Liver (tissue), 9 donors: ENCODE measurements around the gene FKRP. TPM values are rescaled to one million over a fixed set of nuclear protein-coding genes. Genes with fewer than 3 reads are reported as not detected.

Experiments
- DNase-seq: peaks from one replicate; pipeline ENCODE4 v3.0.0-alpha.2; 2017; ENCODE audit warnings: low spot score
- H3K27ac ChIP-seq, 2 donors: one replicate each; pipeline ENCODE4 v1.7.0; 2013; ENCODE audit warnings: inconsistent platforms in 2 of 2, low read length in 2 of 2, control low read depth in 1 of 2, low read depth in 1 of 2, mild to moderate bottlenecking in 1 of 2
- H3K27me3 ChIP-seq, 4 donors: one replicate each; pipeline versions ENCODE4 v1.6.1 to v1.7.0; 2013; ENCODE audit warnings: low read length in 3 of 4, inconsistent platforms in 1 of 4, mild to moderate bottlenecking in 1 of 4, moderate library complexity in 1 of 4; ENCODE audit not compliant: control insufficient read depth in 4 of 4, insufficient read depth in 4 of 4
- H3K36me3 ChIP-seq, 4 donors: one replicate each; pipeline versions ENCODE4 v1.6.1 to v1.7.0; 2013; ENCODE audit warnings: low read length in 3 of 4, mild to moderate bottlenecking in 3 of 4, low read depth in 1 of 4, moderate library complexity in 1 of 4; ENCODE audit not compliant: control insufficient read depth in 4 of 4, insufficient read depth in 3 of 4
- H3K4me1 ChIP-seq, 4 donors: one replicate each; pipeline versions ENCODE4 v1.6.1 to v1.7.0; 2013; ENCODE audit warnings: low read length in 3 of 4, mild to moderate bottlenecking in 3 of 4, moderate library complexity in 1 of 4; ENCODE audit not compliant: control insufficient read depth in 4 of 4, insufficient read depth in 4 of 4
- H3K4me3 ChIP-seq, 3 donors: one replicate each; pipeline versions ENCODE4 v1.6.1 to v1.7.0; 2013; ENCODE audit warnings: low read length in 3 of 3, control low read depth in 1 of 3, low read depth in 1 of 3, mild to moderate bottlenecking in 1 of 3
- H3K9ac ChIP-seq, 2 donors: one replicate each; pipeline ENCODE4 v1.7.0; 2013; ENCODE audit warnings: low read length in 2 of 2, mild to moderate bottlenecking in 2 of 2, moderate library complexity in 2 of 2, control low read depth in 1 of 2, low read depth in 1 of 2
- H3K9me3 ChIP-seq, 4 donors: one replicate each; pipeline versions ENCODE4 v1.6.1 to v1.7.0; 2013; ENCODE audit warnings: low read length in 3 of 4; ENCODE audit not compliant: control insufficient read depth in 4 of 4
- EGR1 ChIP-seq, 2 donors: IDR thresholded peaks; 2 replicates each; pipeline ENCODE4 v1.6.1; 2016 to 2018; ENCODE audit warnings: antibody characterized with exemption in 2 of 2, low read depth in 2 of 2
- FOXA1 ChIP-seq: IDR thresholded peaks from 2 replicates; pipeline ENCODE4 v1.6.1; 2016; ENCODE audit warnings: antibody characterized with exemption
- FOXA2 ChIP-seq: IDR thresholded peaks from 2 replicates; pipeline ENCODE4 v1.6.1; 2016; ENCODE audit warnings: antibody characterized with exemption
- GABPA ChIP-seq, 2 donors: IDR thresholded peaks in 1 of 2; conservative IDR thresholded peaks in 1 of 2; 2 replicates each; pipeline ENCODE4 v1.6.1; 2016; ENCODE audit warnings: antibody characterized with exemption in 2 of 2, mild to moderate bottlenecking in 1 of 2, moderate library complexity in 1 of 2
- HNF4A ChIP-seq, 2 donors: conservative IDR thresholded peaks; 2 replicates each; pipeline ENCODE4 v1.6.1; 2016; ENCODE audit warnings: antibody characterized with exemption in 2 of 2, mild to moderate bottlenecking in 2 of 2
- HNF4G ChIP-seq: IDR thresholded peaks from 2 replicates; pipeline ENCODE4 v1.6.1; 2016; ENCODE audit warnings: antibody characterized with exemption
- JUND ChIP-seq, 2 donors: IDR thresholded peaks; 2 replicates each; pipeline ENCODE4 v1.6.1; 2016; ENCODE audit warnings: antibody characterized with exemption in 2 of 2
- NR2F2 ChIP-seq: IDR thresholded peaks from 2 replicates; pipeline ENCODE4 v1.6.1; 2016; ENCODE audit warnings: antibody characterized with exemption
- RAD21 ChIP-seq, 2 donors: IDR thresholded peaks; 2 replicates each; pipeline ENCODE4 v1.6.1; 2016; ENCODE audit warnings: antibody characterized with exemption in 2 of 2, mild to moderate bottlenecking in 2 of 2
- RXRA ChIP-seq, 2 donors: IDR thresholded peaks; 2 replicates each; pipeline ENCODE4 v1.6.1; 2017 to 2018; ENCODE audit warnings: antibody characterized with exemption in 2 of 2, mild to moderate bottlenecking in 1 of 2
- SP1 ChIP-seq: IDR thresholded peaks from 2 replicates; pipeline ENCODE4 v1.6.1; 2018; ENCODE audit warnings: antibody characterized with exemption, mild to moderate bottlenecking
- TAF1 ChIP-seq: conservative IDR thresholded peaks from 2 replicates; pipeline ENCODE4 v1.6.1; 2016; ENCODE audit warnings: antibody characterized with exemption, mild to moderate bottlenecking
- YY1 ChIP-seq: IDR thresholded peaks from 2 replicates; pipeline ENCODE4 v1.6.1; 2016; ENCODE audit warnings: antibody characterized with exemption, mild to moderate bottlenecking
- WGBS: extraction: QIAGEN DNeasy Blood & Tissue Kit; methylation state at CpG from one replicate; pipeline ENCODE4 v1.1.7; 2013; 5-methylcytosine and 5-hydroxymethylcytosine counted together
- polyA plus RNA-seq, 2 donors: library from polyadenylated mRNA; stranded (reverse) in 1 of 2; unstranded in 1 of 2; fragments of 200-250 nt in 1 of 2; fragments of >200 nt in 1 of 2; fragmentation: Nextera tagmentation in 1 of 2; extraction: Ambion mirVana in 1 of 2; gene quantifications; one replicate each; pipeline versions ENCODE4 v1.2.1 to v1.2.3, GENCODE V29; 2013 to 2015
- total RNA-seq, 2 donors: library from RNA; depleted of rRNA; stranded (reverse); fragments of >200 nt; gene quantifications; one replicate each; pipeline ENCODE4 v1.2.3, GENCODE V29; 2014
- TF ChIP-seq, protein P1 (sequence below): IDR thresholded peaks from 2 replicates; pipeline ENCODE4 v1.6.1; 2016; ENCODE audit warnings: antibody characterized with exemption
- TF ChIP-seq, protein P2 (sequence below): fragments of 150-350 bp; IDR thresholded peaks from 2 replicates; pipeline ENCODE4 v1.5.1; 2017; ENCODE audit warnings: improper control_type of control experiment, low read depth, low read length; ENCODE audit not compliant: missing input control
- TF ChIP-seq, protein P3 (sequence below): IDR thresholded peaks from 2 replicates; pipeline ENCODE4 v1.6.1; 2016; ENCODE audit warnings: antibody characterized with exemption
- TF ChIP-seq, protein P4 (sequence below): IDR thresholded peaks from 2 replicates; pipeline ENCODE4 v1.6.1; 2016; ENCODE audit warnings: antibody characterized with exemption, mild to moderate bottlenecking
- donor health status: healthy.
- donor health status: healthy.
- donor health status: healthy.
- donor health status: healthy.
- donor health status: healthy.

Gene FKRP
- total and polyA plus RNA-seq, 4 donors, result 2.5 to 11.1 (median 8.1) TPM

DNA sequence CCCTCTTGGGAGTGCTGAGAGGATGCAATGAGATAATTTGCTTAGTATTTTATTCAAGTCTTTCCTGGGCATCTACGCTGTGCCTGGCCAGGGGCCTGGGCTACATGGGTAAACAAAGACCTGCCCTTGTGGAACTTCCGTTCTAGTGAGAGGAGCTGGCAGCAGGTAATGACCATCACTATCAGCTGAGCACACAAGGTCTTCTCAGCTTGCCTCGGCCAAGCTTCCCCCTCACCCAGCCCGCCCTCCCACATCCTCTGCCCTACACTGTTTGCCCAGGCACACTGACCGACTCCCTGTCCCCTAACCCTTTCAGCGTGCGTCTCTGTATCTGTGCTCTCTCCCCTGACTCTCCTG lies 8.6 kb upstream of the FKRP start:
- no peak for TF ChIP-seq HNF4G
- TF ChIP-seq YY1, result no peak
- TF ChIP-seq EGR1 (IDR thresholded peaks at IDR 0.05; ENCODE audit: low read depth in 2 of 2), result no peak
- TF ChIP-seq RXRA (IDR thresholded peaks at IDR 0.05), result no peak
- TF ChIP-seq, protein P1, sequence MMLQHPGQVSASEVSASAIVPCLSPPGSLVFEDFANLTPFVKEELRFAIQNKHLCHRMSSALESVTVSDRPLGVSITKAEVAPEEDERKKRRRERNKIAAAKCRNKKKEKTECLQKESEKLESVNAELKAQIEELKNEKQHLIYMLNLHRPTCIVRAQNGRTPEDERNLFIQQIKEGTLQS, result no peak
- TF ChIP-seq RAD21 (IDR thresholded peaks at IDR 0.05), result no peak
- no peak for TF ChIP-seq HNF4A (conservative IDR thresholded peaks at IDR 0.05)
- TF ChIP-seq SP1, result no peak
- no peak for TF ChIP-seq NR2F2
- TF ChIP-seq, protein P2, sequence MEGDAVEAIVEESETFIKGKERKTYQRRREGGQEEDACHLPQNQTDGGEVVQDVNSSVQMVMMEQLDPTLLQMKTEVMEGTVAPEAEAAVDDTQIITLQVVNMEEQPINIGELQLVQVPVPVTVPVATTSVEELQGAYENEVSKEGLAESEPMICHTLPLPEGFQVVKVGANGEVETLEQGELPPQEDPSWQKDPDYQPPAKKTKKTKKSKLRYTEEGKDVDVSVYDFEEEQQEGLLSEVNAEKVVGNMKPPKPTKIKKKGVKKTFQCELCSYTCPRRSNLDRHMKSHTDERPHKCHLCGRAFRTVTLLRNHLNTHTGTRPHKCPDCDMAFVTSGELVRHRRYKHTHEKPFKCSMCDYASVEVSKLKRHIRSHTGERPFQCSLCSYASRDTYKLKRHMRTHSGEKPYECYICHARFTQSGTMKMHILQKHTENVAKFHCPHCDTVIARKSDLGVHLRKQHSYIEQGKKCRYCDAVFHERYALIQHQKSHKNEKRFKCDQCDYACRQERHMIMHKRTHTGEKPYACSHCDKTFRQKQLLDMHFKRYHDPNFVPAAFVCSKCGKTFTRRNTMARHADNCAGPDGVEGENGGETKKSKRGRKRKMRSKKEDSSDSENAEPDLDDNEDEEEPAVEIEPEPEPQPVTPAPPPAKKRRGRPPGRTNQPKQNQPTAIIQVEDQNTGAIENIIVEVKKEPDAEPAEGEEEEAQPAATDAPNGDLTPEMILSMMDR, result no peak
- WGBS, result 48% methylated on average over 7 of the region's 7 CpGs
- no peak overlapping the region for H3K9ac ChIP-seq
- H3K27me3 ChIP-seq, result no peaks in the 10 kb centered on the region
- DNase-seq, result no peak
- peaks cover 2 to 17% (median 15%) of the 10 kb centered on the region in 4 donors for H3K36me3 ChIP-seq
- H3K4me3 ChIP-seq, result no peak overlapping the region
- peaks cover 0 to 37% (median 21%) of the 10 kb centered on the region in 4 donors for H3K4me1 ChIP-seq
- no peaks in the 10 kb centered on the region for H3K9me3 ChIP-seq
- H3K27ac ChIP-seq, result no peak overlapping the region

DNA sequence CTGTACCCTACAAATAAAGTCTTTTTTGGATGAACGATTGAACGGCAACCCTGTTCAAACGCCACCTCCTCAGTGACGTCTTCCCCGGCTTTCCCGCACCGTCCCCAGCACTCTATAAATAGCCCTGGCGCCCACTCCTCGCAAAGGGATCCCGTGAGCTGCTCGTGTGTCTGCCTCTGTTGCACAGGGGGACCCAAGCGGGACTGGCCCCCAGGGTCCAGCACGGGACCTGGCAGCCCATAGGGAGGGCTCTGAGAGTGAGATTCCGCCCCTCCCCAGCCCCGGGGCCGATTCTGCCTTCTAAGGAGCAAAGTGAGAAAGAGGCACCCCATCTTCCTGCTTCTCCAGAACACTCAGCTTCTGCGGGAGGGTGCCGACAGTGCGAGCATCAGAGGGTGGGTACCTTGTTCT lies 8.1 kb upstream of the FKRP start:
- peaks cover 2 to 13% (median 11%) of the 10 kb centered on the region in 4 donors for H3K36me3 ChIP-seq

More for the DNA sequence above, 8.1 kb upstream of the FKRP start:
- Histone ChIP-seq H3K27me3 (no peaks in the 10 kb centered on the region), H3K9me3 (no peaks in the 10 kb centered on the region), H3K9ac (no peak overlapping the region), H3K4me3 (no peak overlapping the region), H3K27ac (no peak overlapping the region), H3K4me1 (peaks cover 2 to 38% (median 20%) of the 10 kb centered on the region in 4 donors)
- WGBS, result 89% methylated on average over 19 of the region's 19 CpGs
- no peak for TF ChIP-seq YY1
- TF ChIP-seq, protein P1, result no peak
- no peak for TF ChIP-seq NR2F2
- no peak for TF ChIP-seq EGR1 (IDR thresholded peaks at IDR 0.05; ENCODE audit: low read depth in 2 of 2)
- TF ChIP-seq, protein P3, sequence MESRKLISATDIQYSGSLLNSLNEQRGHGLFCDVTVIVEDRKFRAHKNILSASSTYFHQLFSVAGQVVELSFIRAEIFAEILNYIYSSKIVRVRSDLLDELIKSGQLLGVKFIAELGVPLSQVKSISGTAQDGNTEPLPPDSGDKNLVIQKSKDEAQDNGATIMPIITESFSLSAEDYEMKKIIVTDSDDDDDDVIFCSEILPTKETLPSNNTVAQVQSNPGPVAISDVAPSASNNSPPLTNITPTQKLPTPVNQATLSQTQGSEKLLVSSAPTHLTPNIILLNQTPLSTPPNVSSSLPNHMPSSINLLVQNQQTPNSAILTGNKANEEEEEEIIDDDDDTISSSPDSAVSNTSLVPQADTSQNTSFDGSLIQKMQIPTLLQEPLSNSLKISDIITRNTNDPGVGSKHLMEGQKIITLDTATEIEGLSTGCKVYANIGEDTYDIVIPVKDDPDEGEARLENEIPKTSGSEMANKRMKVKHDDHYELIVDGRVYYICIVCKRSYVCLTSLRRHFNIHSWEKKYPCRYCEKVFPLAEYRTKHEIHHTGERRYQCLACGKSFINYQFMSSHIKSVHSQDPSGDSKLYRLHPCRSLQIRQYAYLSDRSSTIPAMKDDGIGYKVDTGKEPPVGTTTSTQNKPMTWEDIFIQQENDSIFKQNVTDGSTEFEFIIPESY, result no peak
- TF ChIP-seq, protein P4, sequence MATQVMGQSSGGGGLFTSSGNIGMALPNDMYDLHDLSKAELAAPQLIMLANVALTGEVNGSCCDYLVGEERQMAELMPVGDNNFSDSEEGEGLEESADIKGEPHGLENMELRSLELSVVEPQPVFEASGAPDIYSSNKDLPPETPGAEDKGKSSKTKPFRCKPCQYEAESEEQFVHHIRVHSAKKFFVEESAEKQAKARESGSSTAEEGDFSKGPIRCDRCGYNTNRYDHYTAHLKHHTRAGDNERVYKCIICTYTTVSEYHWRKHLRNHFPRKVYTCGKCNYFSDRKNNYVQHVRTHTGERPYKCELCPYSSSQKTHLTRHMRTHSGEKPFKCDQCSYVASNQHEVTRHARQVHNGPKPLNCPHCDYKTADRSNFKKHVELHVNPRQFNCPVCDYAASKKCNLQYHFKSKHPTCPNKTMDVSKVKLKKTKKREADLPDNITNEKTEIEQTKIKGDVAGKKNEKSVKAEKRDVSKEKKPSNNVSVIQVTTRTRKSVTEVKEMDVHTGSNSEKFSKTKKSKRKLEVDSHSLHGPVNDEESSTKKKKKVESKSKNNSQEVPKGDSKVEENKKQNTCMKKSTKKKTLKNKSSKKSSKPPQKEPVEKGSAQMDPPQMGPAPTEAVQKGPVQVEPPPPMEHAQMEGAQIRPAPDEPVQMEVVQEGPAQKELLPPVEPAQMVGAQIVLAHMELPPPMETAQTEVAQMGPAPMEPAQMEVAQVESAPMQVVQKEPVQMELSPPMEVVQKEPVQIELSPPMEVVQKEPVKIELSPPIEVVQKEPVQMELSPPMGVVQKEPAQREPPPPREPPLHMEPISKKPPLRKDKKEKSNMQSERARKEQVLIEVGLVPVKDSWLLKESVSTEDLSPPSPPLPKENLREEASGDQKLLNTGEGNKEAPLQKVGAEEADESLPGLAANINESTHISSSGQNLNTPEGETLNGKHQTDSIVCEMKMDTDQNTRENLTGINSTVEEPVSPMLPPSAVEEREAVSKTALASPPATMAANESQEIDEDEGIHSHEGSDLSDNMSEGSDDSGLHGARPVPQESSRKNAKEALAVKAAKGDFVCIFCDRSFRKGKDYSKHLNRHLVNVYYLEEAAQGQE, result no peak
- TF ChIP-seq RAD21 (IDR thresholded peaks at IDR 0.05), result no peak
- TF ChIP-seq FOXA2, result no peak
- no peak for TF ChIP-seq SP1
- no peak for TF ChIP-seq HNF4A (conservative IDR thresholded peaks at IDR 0.05)
- TF ChIP-seq, protein P2, result no peak
- no peak for TF ChIP-seq FOXA1
- TF ChIP-seq TAF1, result no peak
- TF ChIP-seq HNF4G, result no peak
- TF ChIP-seq RXRA (IDR thresholded peaks at IDR 0.05), result no peak
- TF ChIP-seq GABPA (IDR thresholded peaks at IDR 0.05 in 1 of 2, conservative IDR thresholded peaks at IDR 0.05 in 1 of 2), result no peak
- TF ChIP-seq JUND (IDR thresholded peaks at IDR 0.05), result no peak
- DNase-seq, result no peak
